Aorta (tissue), 5 donors: ENCODE measurements around the gene ARFGEF3. TPM values are rescaled to one million over a fixed set of nuclear protein-coding genes. Genes with fewer than 3 reads are reported as not detected.
A peak's percentile ranks its signal among the peaks of the same experiment; 100 is the strongest.
"Not testable (repeated sequence)": the region's sequence is repeated elsewhere in the genome, so short reads cannot be mapped to it uniquely, and the experiment has no call there.

Experiments
- ATAC-seq: fragments of 200-7000 bp; cut with Tn5 transposase; one replicate; pipeline ENCODE4 v1.9.1; 2022; ENCODE audit warnings: moderate library complexity; ENCODE audit not compliant: low FRiP score
- DNase-seq, 2 donors: peaks; one replicate each; pipeline ENCODE4 v3.0.0-alpha.2; 2020
- H3K27ac ChIP-seq, 2 donors: one replicate each; pipeline ENCODE4 v1.5.1; 2013; ENCODE audit warnings: low read length in 2 of 2, mild to moderate bottlenecking in 2 of 2, moderate library complexity in 2 of 2, control low read depth in 1 of 2, inconsistent platforms in 1 of 2, low read depth in 1 of 2
- H3K27me3 ChIP-seq, 2 donors: one replicate each; pipeline ENCODE4 v1.6.1; 2013; ENCODE audit warnings: control low read depth in 1 of 2, low read length in 1 of 2, mild to moderate bottlenecking in 1 of 2, moderate library complexity in 1 of 2; ENCODE audit not compliant: insufficient read depth in 2 of 2, control insufficient read depth in 1 of 2
- H3K36me3 ChIP-seq, 2 donors: one replicate each; pipeline ENCODE4 v1.6.1; 2013; ENCODE audit warnings: control low read depth in 1 of 2, low read length in 1 of 2, mild to moderate bottlenecking in 1 of 2; ENCODE audit not compliant: insufficient read depth in 2 of 2, control insufficient read depth in 1 of 2
- H3K4me1 ChIP-seq, 2 donors: one replicate each; pipeline ENCODE4 v1.6.1; 2013; ENCODE audit warnings: low read length in 2 of 2, control low read depth in 1 of 2, mild to moderate bottlenecking in 1 of 2, moderate library complexity in 1 of 2; ENCODE audit not compliant: insufficient read depth in 2 of 2, control insufficient read depth in 1 of 2
- H3K4me3 ChIP-seq, 2 donors: one replicate each; pipeline ENCODE4 v1.5.1; 2013; ENCODE audit warnings: low read length in 2 of 2, control low read depth in 1 of 2, mild to moderate bottlenecking in 1 of 2
- H3K9me3 ChIP-seq: one replicate; pipeline ENCODE4 v1.6.1; 2013; ENCODE audit warnings: mild to moderate bottlenecking, low read length; ENCODE audit not compliant: control insufficient read depth
- WGBS, 2 donors: extraction: QIAGEN DNeasy Blood & Tissue Kit; methylation state at CpG; one replicate each; pipeline ENCODE4 v1.1.7; 2013; 5-methylcytosine and 5-hydroxymethylcytosine counted together
- intact Hi-C, 2 donors: fragments of 100-400 bp; cut with DNase I; formaldehyde crosslinking; loops; one replicate each; pipeline versions ENCODE4 v1.14.2 to v1.15.0; 2022
- polyA plus RNA-seq, 2 donors: library from polyadenylated mRNA; stranded (reverse); fragments of 200-250 nt; gene quantifications; one replicate each; pipeline ENCODE4 v1.2.3, GENCODE V29; 2013
- total RNA-seq, 2 donors: library from RNA; stranded (reverse); fragmentation: NEBNext Ultra II Directional; extraction: Animal tissue kit (Norgen Biotek cat#: 25700); gene quantifications; one replicate each; pipeline ENCODE4 v1.2.1, GENCODE V29; 2021
- donor health status: healthy with polysubstance abuse.
- donor health status: Bipolar disorder and iron deficiency.
- donor health status: DM: no; HTN: no; CAD: no.
- donor health status: DM: no; HTN: no; CAD: no.
- donor health status: DM: yes; HTN: yes; CAD: no.

ARFGEF3 gene
- total and polyA plus RNA-seq, 4 donors, result 0.10 to 2.5 (median 0.87) TPM

DNA sequence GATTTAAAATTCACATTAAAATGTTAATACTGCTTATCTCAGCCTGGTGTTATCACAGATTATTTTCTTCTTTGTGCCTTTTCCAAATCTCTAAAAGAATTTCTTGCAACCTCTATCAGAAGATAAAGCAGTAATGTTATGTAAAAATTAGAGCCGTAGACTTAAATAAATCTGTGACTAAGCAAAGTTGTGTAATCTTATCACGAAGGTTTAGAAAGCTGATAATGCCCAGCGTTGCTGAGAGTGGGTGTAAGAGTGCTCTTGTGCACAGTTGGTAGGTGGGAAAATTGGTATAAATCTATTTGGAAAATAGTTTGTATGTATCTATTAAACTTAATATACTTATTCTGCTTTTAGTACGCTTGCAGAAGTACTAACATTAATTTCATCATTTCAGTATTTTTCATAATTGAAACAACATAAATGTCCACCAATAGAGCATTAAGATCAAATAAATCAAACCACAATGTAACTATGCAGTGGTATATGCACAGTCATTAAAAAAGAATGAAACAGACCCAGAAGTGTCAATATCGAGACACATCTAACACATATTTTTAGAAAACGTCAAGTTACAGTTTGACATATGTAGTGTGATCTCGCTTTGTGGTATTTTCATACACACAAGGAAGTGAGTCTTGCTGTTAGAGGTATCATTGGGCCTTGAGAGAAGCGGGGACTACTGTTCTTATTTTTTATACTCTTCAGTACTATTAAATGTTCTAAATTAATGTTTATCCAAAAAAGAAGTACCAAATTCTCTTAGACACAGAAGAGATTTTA lies 111.0 kb downstream of the ARFGEF3 start:
- DNase-seq (no peak), ATAC-seq (no peak)

DNA sequence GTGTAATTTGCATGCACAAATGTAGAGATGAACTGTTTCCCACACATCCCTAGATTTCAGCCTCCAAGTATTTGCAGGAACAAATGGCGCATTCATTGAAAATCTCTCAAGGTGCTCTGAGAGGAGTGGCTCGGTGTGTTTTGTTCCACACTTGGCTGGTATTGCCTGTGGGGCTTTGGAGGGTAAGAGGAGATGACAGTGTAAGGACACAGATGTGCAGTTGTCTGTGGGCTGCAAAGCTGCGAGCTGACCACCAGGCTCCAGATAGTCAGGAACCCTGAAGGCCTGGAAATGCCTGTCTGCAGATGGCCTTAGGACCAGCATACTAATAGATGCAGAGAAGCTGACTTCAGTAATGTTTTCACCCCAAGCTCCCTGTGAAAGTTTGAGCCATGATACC lies 114.2 kb downstream of the ARFGEF3 start:
- Histone ChIP-seq H3K4me1 (no peaks in the 10 kb centered on the region), H3K9me3 (no peaks in the 10 kb centered on the region), H3K36me3 (no peaks in the 10 kb centered on the region), H3K27me3 (no peaks in the 10 kb centered on the region), H3K27ac (no peak overlapping the region), H3K4me3 (no peak overlapping the region)
- 87 to 89% methylated on average over 3 of the region's 3 CpGs for WGBS, 2 donors
- intact Hi-C loops, result loop anchor here in 1 of 2 donors (10.0 kb wide), 1 partner anchor 161 kb away; no protein-coding TSS in a partner anchor
- no peak for ATAC-seq
- no peak for DNase-seq

More for the DNA sequence above, 111.0 kb downstream of the ARFGEF3 start:
- Histone ChIP-seq H3K27ac (no peak overlapping the region), H3K4me1 (no peaks in the 10 kb centered on the region), H3K27me3 (no peaks in the 10 kb centered on the region), H3K9me3 (no peaks in the 10 kb centered on the region), H3K4me3 (no peak overlapping the region), H3K36me3 (no peaks in the 10 kb centered on the region)
- intact Hi-C loops, result loop anchor here in 1 of 2 donors (10.0 kb wide), 1 partner anchor 158 kb away; no protein-coding TSS in a partner anchor
- 56 to 61% methylated on average over 8 of the region's 8 CpGs for WGBS, 2 donors

DNA sequence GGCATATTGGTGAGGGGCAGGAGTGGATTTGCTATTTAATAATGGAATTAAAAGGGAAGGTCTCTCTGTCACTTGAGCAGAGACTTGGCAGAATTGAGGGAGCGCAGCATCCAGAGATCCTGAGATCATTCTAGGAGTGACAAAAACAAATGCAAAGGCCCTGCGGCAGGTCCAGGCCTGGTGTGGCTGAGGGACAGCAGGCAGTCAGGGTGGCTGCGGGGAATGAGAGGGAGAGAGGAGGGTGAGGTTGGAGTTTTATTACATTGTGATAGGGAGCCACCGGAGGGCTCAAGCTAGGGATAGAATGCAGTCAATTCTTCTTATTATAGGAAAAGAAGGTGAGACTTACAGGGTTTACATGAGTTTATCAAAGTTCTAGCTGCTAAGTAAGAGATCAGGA lies 116.1 kb downstream of the ARFGEF3 start:
- Histone ChIP-seq H3K4me3 (no peak overlapping the region), H3K36me3 (no peaks in the 10 kb centered on the region), H3K4me1 (no peaks in the 10 kb centered on the region), H3K27me3 (no peaks in the 10 kb centered on the region), H3K27ac (no peak overlapping the region), H3K9me3 (no peaks in the 10 kb centered on the region)
- intact Hi-C loops, result loop anchor here in 1 of 2 donors (10.0 kb wide), 1 partner anchor 163 kb away; no protein-coding TSS in a partner anchor
- ATAC-seq (no peak), DNase-seq (no peak)
- 94 to 96% methylated on average over 4 of the region's 4 CpGs for WGBS, 2 donors

DNA sequence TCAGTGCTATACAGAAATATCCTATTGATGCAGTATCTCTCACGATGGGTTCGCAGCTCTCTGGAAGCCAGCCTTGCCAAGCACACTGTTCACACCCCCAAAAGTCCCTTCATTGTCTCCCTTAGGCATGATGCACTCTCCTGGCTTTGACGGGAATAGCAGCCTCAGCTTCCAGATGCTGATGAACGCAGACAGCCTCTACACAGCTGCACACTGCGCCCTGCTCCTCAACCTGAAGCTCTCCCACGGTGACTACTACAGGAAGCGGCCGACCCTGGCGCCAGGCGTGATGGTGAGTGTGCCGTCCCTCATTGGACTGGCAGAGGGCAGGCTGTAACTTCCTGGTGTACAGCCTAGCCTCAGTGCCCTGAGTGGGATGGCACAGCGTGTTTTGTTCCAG lies 116.6 kb downstream of the ARFGEF3 start:
- H3K27ac ChIP-seq, result no peak overlapping the region
- ATAC-seq (peak; percentile 45), DNase-seq (no peak)
- H3K4me3 ChIP-seq, result no peak overlapping the region
- H3K36me3 ChIP-seq, result no peaks in the 10 kb centered on the region
- intact Hi-C loops, result loop anchor here in 1 of 2 donors (10.0 kb wide), 1 partner anchor 164 kb away; no protein-coding TSS in a partner anchor
- 64 to 69% methylated on average over 12 of the region's 12 CpGs for WGBS, 2 donors
- H3K27me3 ChIP-seq, result no peaks in the 10 kb centered on the region
- H3K4me1 ChIP-seq, result no peaks in the 10 kb centered on the region
- H3K9me3 ChIP-seq, result no peaks in the 10 kb centered on the region

DNA sequence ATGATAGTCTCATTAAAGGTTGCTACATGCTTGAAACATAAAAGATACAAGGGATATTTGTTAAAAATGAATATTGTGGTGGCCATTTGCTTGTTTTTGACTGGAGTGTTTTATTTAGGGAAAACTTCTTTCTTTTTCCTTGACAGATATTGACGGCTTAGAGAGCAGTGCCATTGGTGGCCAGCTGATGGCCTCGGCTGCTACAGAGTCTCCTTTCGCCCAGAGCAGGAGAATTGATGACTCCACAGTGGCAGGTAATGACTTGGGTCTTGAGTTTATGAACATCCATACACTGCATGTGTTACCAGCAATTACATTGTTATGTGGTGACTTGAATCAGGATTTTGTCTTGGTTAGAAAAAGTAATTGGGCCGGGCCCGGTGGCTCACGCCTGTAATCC lies 124.1 kb downstream of the ARFGEF3 start:
- Histone ChIP-seq H3K4me1 (no peaks in the 10 kb centered on the region), H3K4me3 (no peak overlapping the region), H3K36me3 (no peaks in the 10 kb centered on the region), H3K9me3 (no peaks in the 10 kb centered on the region), H3K27ac (no peak overlapping the region), H3K27me3 (no peaks in the 10 kb centered on the region)
- ATAC-seq (no peak), DNase-seq (no peak)
- 89 to 95% methylated on average over 6 of the region's 6 CpGs for WGBS, 2 donors
- intact Hi-C loops, result no loop called here

DNA sequence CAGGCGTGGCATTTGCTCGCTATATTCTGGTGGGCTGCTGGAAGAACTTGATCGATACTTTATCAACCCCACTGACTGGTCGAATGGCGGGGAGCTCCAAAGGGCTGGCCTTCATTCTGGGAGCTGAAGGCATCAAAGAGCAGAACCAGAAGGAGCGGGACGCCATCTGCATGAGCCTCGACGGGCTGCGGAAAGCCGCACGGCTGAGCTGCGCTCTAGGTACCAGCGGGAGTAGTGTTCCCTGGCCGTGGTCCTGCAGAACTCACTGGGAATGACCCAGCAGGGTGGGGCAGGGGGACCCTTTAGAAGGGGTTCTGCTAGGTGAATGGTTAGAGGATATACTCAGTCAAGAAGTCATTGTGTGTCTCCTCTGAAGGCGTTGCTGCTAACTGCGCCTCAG lies 125.0 kb downstream of the ARFGEF3 start:
- H3K4me3 ChIP-seq, result no peak overlapping the region
- 97 to 98% methylated on average over 17 of the region's 17 CpGs for WGBS, 2 donors
- H3K4me1 ChIP-seq, result no peaks in the 10 kb centered on the region
- ATAC-seq, result no peak
- H3K36me3 ChIP-seq, result no peaks in the 10 kb centered on the region
- intact Hi-C loops, result no loop called here
- no peak overlapping the region for H3K27ac ChIP-seq
- H3K9me3 ChIP-seq, result no peaks in the 10 kb centered on the region
- DNase-seq, result no peak
- H3K27me3 ChIP-seq, result no peaks in the 10 kb centered on the region

DNA sequence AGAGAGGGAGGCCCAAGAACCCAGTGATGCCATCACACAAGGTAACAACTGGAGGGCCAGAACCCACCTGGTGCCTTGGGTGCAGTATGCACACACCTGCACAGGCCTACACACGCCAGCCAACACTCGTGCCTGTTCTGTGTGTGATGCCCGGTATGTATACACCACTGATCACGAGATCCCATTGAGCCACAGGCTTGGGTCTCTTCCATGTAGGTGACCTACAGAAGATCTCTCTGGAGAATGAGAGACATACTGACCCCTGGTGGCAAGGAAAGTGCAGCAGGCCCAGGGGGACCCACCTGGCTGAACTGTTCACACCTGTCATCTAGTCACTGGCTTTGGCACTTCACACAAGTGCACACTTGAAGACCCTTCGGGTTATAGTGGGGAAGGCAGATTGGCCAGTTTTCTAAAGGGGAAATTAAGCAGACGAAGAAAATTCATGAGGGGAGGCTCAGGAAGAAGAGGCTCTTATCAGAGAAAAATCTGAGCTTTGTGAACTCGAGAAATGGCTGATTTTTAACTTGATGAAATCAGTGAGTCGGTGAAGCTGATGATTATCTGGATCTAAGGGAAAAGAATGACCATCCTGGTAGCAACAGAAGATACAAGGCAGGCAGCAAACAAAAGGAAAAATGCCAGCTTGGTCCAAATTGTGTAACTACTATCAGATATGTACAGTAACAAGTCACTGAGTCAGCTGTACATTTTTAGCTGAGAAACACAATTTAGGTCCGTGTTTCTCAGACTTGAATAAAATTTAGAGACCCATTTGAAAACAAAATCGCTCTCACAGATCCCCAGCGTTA lies 125.6 kb downstream of the ARFGEF3 start:
- H3K4me3 ChIP-seq, result no peak overlapping the region
- 81 to 87% methylated on average over 11 of the region's 11 CpGs for WGBS, 2 donors
- H3K27ac ChIP-seq, result no peak overlapping the region
- H3K9me3 ChIP-seq, result no peaks in the 10 kb centered on the region
- ATAC-seq (no peak), DNase-seq (no peak)
- no peaks in the 10 kb centered on the region for H3K4me1 ChIP-seq
- intact Hi-C loops, result no loop called here
- no peaks in the 10 kb centered on the region for H3K36me3 ChIP-seq
- H3K27me3 ChIP-seq, result no peaks in the 10 kb centered on the region

DNA sequence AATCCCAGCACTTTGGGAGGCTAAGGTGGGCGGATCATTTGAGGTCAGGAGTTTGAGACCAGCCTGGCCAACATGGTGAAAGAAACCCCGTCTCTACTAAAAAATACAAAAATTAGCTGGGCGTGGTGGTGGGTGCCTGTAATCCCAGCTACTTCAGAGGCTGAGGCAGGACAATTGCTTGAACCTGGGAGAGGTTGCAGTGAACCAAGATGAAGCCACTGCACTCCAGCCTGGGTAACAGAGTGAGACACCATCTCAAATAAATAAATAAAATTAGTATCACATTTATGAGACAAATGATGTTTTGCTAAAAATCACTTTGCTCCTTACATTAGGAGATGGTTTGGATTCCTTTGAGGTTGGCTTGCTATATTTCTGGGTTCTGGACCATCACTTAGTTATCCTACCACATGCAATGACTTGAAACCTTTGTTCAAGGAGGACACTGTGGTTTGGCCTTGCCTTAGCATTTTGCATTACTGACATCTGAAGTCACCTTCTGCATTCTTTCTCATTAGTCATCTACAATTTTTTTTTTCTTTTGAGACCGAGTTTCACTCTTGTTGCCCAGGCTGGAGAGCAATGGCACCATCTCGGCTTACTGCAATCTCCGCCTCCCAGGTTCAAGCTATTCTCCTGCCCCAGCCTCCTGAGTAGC lies 126.8 kb downstream of the ARFGEF3 start:
- H3K4me1 ChIP-seq, DNase-seq, intact Hi-C loops, H3K4me3 ChIP-seq, H3K27ac ChIP-seq, H3K27me3 ChIP-seq, ATAC-seq, H3K36me3 ChIP-seq, H3K9me3 ChIP-seq: not testable (repeated sequence)
- WGBS, 2 donors, result 92 to 93% methylated on average over 6 of the region's 6 CpGs
